ENCODE results near the gene PRKCQ.

PRKCQ gene

GRCh38 chr10:6539833-6540232, 40.2 kb downstream of the PRKCQ start:
- TF ChIP-seq CTCF (IDR thresholded peaks at IDR 0.05; ENCODE audit: extremely low read depth, missing control alignments): no peak
- DNase-seq (ENCODE audit: low spot score): no peak

GRCh38 chr10:6537770-6538169, 42.3 kb downstream of the PRKCQ start:
- DNase-seq (ENCODE audit: low spot score): no peak
- no peak for TF ChIP-seq CTCF (IDR thresholded peaks at IDR 0.05; ENCODE audit: extremely low read depth, missing control alignments)

- no peak for TF ChIP-seq CTCF (IDR thresholded peaks at IDR 0.05; ENCODE audit: extremely low read depth, missing control alignments)
- no peak for DNase-seq (ENCODE audit: low spot score)
Measured at GRCh38 chr10:6536102-6536501, 44.0 kb downstream of the PRKCQ start.

- no peak for TF ChIP-seq CTCF (IDR thresholded peaks at IDR 0.05; ENCODE audit: extremely low read depth, missing control alignments)
- DNase-seq (ENCODE audit: low spot score): no peak
Measured at GRCh38 chr10:6535156-6535764, 44.8 kb downstream of the PRKCQ start.

GRCh38 chr10:6532321-6532720, 47.8 kb downstream of the PRKCQ start:
- TF ChIP-seq CTCF (IDR thresholded peaks at IDR 0.05; ENCODE audit: extremely low read depth, missing control alignments): no peak
- DNase-seq (ENCODE audit: low spot score): no peak

GRCh38 chr10:6530966-6531365, 49.1 kb downstream of the PRKCQ start:
- DNase-seq (ENCODE audit: low spot score): no peak
- TF ChIP-seq CTCF (IDR thresholded peaks at IDR 0.05; ENCODE audit: extremely low read depth, missing control alignments): no peak

GRCh38 chr10:6530211-6530840, 49.8 kb downstream of the PRKCQ start:
- no peak for DNase-seq (ENCODE audit: low spot score)
- no peak for TF ChIP-seq CTCF (IDR thresholded peaks at IDR 0.05; ENCODE audit: extremely low read depth, missing control alignments)
